ENCODE data around the gene NDC80. TPM values are rescaled to one million over a fixed set of nuclear protein-coding genes. Genes with fewer than 3 reads are reported as not detected.

NDC80 gene
- total and polyA plus RNA-seq, 9 of the 15 experiments (the other 6 are each of a cell fraction or from before 2014, with no cell fraction given): 65.2 to 97.9 (median 83.3) TPM

DNA sequence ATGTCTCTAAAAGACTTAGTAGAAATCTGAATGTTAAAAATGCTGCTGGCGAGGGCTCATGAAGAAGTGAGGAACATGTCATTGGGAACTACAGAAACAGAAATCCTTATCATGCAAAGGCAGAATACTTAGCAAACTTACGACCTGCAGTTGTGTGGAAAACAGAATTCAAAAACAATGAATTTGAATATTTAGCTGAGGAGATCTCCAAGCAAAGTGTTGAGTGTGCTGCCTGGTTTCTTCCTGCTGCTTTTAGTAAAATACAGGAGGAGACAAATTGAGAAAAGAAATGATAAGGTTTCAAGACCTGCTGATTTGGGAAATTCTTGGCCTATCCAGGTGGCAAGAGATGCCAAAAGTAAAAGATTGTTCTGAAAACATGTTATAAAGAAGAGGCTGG, 38.6 kb upstream of the NDC80 start:
- Histone ChIP-seq H3K9ac (ENCODE audit: insufficient read depth in 1 of 2, low read depth in 2 of 2, low read length in 2 of 2) (no peak overlapping the region), H3K36me3 (ENCODE audit: control insufficient read depth, insufficient read depth, low read length) (no peaks in the 10 kb centered on the region; the same call in 2 of the 3 replicates), H3K4me1 (replicated peaks in 1 of 2; ENCODE audit: control insufficient read depth in 2 of 2, insufficient read depth in 2 of 2, low read length in 2 of 2) (no peaks in the 10 kb centered on the region), H3K27me3 (ENCODE audit: control insufficient read depth in 2 of 2, insufficient read depth in 2 of 2, low read length in 2 of 2) (no peaks in the 10 kb centered on the region), H3K9me3 (replicated peaks; ENCODE audit: control insufficient read depth, insufficient read depth, low read depth, low read length) (no peaks in the 10 kb centered on the region), H3K9me1 (ENCODE audit: control insufficient read depth, insufficient read depth, low read length) (no peaks in the 10 kb centered on the region), H4K20me1 (replicated peaks; ENCODE audit: control insufficient read depth, insufficient read depth, low read length) (no peaks in the 10 kb centered on the region), H3K4me3 (no peak overlapping the region), H3K79me2 (ENCODE audit: control insufficient read depth, insufficient read depth, low read length) (no peaks in the 10 kb centered on the region), H3K4me2 (ENCODE audit: insufficient read depth, low read length) (no peak overlapping the region), H3K27ac (ENCODE audit: extremely low read depth, low read depth, low read length) (no peak overlapping the region), H2AFZ (ENCODE audit: low read depth, low read length) (no peak overlapping the region)
- TF ChIP-seq, protein P1, sequence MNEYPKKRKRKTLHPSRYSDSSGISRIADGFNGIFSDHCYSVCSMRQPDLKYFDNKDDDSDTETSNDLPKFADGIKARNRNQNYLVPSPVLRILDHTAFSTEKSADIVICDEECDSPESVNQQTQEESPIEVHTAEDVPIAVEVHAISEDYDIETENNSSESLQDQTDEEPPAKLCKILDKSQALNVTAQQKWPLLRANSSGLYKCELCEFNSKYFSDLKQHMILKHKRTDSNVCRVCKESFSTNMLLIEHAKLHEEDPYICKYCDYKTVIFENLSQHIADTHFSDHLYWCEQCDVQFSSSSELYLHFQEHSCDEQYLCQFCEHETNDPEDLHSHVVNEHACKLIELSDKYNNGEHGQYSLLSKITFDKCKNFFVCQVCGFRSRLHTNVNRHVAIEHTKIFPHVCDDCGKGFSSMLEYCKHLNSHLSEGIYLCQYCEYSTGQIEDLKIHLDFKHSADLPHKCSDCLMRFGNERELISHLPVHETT (CRISPR knock-in tag; conservative IDR thresholded peaks at IDR 0.05 in 1 of 2, IDR thresholded peaks at IDR 0.05 in 1 of 2): no peak
- TF ChIP-seq SAP30 (IDR thresholded peaks at IDR 0.05; ENCODE audit: borderline replicate concordance, insufficient read depth, low read depth, low read length, poor library complexity, severe bottlenecking): no peak
- TF ChIP-seq STAT5A (IDR thresholded peaks at IDR 0.05; ENCODE audit: borderline replicate concordance, low read length): no peak
- no peak for TF ChIP-seq NBN (IDR thresholded peaks at IDR 0.05; ENCODE audit: low read depth)
- TF ChIP-seq BCOR (IDR thresholded peaks at IDR 0.05): no peak
- no peak for TF ChIP-seq HNRNPH1 (optimal IDR thresholded peaks at IDR 0.05; ENCODE audit: low read depth, low read length)
- TF ChIP-seq ZNF274 (IDR thresholded peaks at IDR 0.05; ENCODE audit: borderline replicate concordance, low read depth, low read length): no peak
- no peak for TF ChIP-seq ZNF77 (CRISPR knock-in tag; IDR thresholded peaks at IDR 0.05)
- TF ChIP-seq POU5F1 (IDR thresholded peaks at IDR 0.05; ENCODE audit: borderline replicate concordance, low read depth, low read length, partially characterized antibody): no peak
- no peak for TF ChIP-seq ZNF589 (CRISPR knock-in tag; IDR thresholded peaks at IDR 0.05; ENCODE audit: low read depth)
- TF ChIP-seq FOXP4 (CRISPR knock-in tag; IDR thresholded peaks at IDR 0.05; ENCODE audit: borderline replicate concordance): no peak
- TF ChIP-seq TRIM28 (IDR thresholded peaks at IDR 0.05): no peak
- no peak for TF ChIP-seq SMARCE1 (IDR thresholded peaks at IDR 0.05)
- no peak for TF ChIP-seq ZNF239 (CRISPR knock-in tag; IDR thresholded peaks at IDR 0.05)
- DNase-seq (ENCODE audit: extremely low read depth in 1 of 4, low spot score in 3 of 4) (no peak), ATAC-seq (no peak), FAIRE-seq (no peak)
- ChIA-PET POLR2A (interaction anchor here (1.5 kb wide), 1 partner anchor 11 kb away, joined by 4 read pairs; no protein-coding TSS in a partner anchor), CTCF (ENCODE audit: low intra/inter-chr PET ratio) (no interaction called here)
- 51% methylated on average over 2 of the region's 2 CpGs for WGBS (ENCODE audit: insufficient coverage, low coverage, missing lambda C conversion rate)
- in situ Hi-C loops (cut with MboI) (loop anchor here (25.0 kb wide), 1 partner anchor 945 kb away; no protein-coding TSS in a partner anchor), intact Hi-C loops (cut with micrococcal nuclease) (no loop called here)
- BruUV-seq (replicated peaks): no TSS peak

All from K562 (cell line).